CD4-positive, alpha-beta T cell treated with Interleukin-4 for 4 hours (primary cell): Measurements from ENCODE around the gene LTN1.
"Not testable (repeated sequence)": the region's sequence is repeated elsewhere in the genome, so short reads cannot be mapped to it uniquely, and the experiment has no call there.

Experiments used
- DNase-seq: peaks from one replicate; pipeline ENCODE4 v3.0.0-alpha.2; 2020

The LTN1 gene, protein sequence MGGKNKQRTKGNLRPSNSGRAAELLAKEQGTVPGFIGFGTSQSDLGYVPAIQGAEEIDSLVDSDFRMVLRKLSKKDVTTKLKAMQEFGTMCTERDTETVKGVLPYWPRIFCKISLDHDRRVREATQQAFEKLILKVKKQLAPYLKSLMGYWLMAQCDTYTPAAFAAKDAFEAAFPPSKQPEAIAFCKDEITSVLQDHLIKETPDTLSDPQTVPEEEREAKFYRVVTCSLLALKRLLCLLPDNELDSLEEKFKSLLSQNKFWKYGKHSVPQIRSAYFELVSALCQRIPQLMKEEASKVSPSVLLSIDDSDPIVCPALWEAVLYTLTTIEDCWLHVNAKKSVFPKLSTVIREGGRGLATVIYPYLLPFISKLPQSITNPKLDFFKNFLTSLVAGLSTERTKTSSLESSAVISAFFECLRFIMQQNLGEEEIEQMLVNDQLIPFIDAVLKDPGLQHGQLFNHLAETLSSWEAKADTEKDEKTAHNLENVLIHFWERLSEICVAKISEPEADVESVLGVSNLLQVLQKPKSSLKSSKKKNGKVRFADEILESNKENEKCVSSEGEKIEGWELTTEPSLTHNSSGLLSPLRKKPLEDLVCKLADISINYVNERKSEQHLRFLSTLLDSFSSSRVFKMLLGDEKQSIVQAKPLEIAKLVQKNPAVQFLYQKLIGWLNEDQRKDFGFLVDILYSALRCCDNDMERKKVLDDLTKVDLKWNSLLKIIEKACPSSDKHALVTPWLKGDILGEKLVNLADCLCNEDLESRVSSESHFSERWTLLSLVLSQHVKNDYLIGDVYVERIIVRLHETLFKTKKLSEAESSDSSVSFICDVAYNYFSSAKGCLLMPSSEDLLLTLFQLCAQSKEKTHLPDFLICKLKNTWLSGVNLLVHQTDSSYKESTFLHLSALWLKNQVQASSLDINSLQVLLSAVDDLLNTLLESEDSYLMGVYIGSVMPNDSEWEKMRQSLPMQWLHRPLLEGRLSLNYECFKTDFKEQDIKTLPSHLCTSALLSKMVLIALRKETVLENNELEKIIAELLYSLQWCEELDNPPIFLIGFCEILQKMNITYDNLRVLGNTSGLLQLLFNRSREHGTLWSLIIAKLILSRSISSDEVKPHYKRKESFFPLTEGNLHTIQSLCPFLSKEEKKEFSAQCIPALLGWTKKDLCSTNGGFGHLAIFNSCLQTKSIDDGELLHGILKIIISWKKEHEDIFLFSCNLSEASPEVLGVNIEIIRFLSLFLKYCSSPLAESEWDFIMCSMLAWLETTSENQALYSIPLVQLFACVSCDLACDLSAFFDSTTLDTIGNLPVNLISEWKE (N-terminal part only)

GRCh38 chr21:28992526-28993292 lies at the start of gene LTN1:
LTN1 (minus strand) TSS chr21:28992877; CDS start chr21:28992805, 72 bp downstream.
- peak; percentile 99 for DNase-seq

GRCh38 chr21:29034678-29035077 lies 42.0 kb upstream of the LTN1 start:
- no peak for DNase-seq

- DNase-seq = no peak
Observed at GRCh38 chr21:29033871-29034270, 41.2 kb upstream of the LTN1 start.

DNA sequence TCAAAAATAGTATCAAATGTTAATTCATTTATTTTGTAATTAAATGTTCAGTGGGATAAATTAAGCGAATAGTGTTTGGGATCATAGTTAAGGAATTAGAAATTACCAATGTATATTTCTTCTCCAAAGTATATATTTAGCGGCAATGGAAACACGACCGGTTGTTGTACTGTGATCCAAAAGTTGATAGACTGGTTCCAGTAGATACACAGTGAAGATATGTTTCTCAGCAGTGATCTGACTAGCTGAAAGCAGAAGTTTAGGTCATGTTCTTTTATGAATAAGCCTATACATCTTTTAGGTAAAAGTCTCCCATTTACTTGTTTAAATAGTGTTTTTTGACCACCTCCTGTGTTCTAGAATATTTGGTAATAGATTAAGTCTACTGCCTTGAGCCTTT lies 40.6 kb upstream of the LTN1 start:
- DNase-seq = no peak

DNA sequence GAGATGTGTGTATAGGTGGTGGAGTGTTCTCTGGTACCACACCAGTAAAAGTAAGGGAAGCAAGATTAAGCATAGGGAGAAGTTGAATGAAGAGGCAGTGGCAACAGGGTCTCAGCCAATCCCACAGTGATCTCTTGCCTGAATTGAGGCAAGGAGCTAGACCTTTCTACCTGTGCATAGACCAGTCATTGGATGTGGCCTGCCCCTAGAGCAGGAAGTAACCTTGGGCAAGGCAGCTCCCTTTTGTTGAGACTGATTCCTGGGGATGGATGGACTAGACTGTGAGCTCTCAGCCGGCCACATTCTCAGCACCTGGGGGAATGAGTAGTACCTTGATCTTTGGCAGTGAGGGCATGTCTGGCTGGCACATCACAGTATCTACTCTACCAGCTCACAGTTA lies 38.2 kb upstream of the LTN1 start:
- no peak for DNase-seq

DNA sequence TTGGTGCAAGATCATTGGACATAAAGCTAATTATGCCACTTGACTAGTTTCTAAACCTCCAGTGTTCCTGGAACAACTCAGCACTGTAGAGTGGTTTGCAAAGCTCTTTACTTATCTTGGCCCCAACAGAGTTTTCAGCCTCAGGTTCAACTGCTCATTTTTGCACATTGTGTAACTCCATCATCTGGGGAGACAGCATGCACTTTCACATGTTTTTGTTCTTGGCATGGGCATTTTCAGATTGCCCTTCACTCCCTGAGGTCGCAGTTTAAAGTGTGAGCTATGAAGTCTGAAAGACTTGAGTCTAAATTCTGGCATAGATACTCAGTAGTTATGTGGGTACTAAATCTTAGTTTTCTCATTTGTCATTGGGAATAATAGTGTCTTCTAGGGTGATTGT lies 36.8 kb upstream of the LTN1 start:
- DNase-seq = no peak

DNA sequence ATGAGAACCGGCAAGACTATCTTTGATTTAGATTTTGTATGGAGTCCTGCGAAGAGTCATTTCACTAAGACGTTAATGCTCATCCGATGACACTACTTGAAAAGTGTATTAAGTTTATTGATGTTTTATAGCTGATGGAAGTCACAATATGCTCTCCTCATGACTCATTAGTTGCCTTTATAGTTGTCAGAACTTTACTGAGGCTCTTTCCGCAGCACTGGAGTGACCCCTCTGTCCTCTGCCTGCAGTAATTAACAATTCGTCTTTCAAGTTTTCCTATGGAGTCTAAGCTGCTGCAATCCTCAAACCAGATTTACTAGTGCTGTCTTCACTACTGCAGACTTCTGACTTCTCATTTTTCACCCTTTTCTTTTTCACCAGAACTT lies 32.6 kb upstream of the LTN1 start:
- DNase-seq = peak; percentile 28

DNA sequence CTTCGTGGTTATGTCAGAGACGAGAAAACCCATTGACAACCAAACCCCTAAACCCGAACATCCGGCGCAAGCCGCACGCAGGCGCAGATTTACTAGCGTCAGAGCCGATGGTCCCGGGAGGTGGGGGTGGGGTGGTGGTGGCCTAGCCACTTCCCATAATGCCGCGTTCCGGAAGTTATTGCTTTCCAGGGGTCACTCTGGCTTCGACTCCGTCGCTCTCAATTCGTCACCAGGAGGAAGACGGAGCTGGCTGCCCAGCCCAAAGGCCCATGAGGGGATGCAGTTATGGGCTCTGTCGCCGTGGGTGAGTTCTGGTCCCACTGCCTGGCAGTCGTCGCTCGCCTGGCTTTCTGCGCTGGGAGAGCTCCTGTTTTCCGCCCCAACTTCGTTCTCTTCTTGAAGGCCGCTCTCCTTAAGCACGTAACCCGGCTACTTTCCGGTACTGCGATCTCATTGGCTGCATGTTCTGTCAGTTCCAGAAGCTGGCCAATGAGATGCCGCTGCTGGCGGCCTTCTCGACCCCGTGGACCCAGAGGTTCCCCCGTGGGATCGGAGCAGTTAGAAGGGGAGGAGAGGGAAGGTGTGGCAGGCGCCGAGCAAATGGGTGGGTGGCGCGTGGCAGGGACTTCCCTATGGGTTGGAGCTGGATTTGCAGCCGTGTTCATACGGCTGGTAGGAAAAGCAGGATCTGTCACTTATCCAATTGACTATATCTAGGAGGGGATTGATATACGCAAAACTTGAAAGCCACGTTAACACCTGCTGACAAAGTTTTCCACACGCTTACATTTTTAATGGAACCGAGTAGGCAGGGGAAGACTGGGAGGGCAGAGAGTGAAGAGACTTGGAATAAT lies 32.0 kb upstream of the LTN1 start, which contains the start of gene USP16:
Gene USP16, plus strand, starts transcription at position 195 of the 854 bp plus-strand sequence. CDS start 3,246 bp downstream, outside the sequence.
- peak; percentile 99 for DNase-seq

DNA sequence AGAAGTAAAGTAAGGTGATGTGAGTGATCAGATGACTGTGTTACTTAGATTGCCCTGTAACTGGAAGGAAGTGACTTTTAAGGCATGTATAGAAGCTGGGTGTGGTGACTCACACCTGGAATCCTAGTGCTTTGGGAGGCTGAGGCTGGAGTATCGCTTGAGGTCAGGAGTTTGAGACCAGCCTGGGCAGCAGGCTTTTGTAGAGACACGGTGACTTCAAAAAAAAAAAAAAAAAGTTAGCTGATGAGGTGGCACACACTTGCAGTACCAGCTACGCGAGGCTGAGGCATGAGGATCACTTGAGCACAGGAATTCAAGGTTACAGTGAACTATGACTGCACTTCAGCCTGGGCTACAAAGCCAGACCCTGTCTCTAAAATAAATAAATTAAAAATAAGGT lies 29.5 kb upstream of the LTN1 start:
- DNase-seq = peak; percentile 33

GRCh38 chr21:29018540-29018939 lies 25.9 kb upstream of the LTN1 start:
- DNase-seq = no peak

GRCh38 chr21:29017639-29018237 lies 25.1 kb upstream of the LTN1 start:
- no peak for DNase-seq

- DNase-seq = not testable (repeated sequence)
Observed at GRCh38 chr21:29011236-29011635, 18.6 kb upstream of the LTN1 start.

DNA sequence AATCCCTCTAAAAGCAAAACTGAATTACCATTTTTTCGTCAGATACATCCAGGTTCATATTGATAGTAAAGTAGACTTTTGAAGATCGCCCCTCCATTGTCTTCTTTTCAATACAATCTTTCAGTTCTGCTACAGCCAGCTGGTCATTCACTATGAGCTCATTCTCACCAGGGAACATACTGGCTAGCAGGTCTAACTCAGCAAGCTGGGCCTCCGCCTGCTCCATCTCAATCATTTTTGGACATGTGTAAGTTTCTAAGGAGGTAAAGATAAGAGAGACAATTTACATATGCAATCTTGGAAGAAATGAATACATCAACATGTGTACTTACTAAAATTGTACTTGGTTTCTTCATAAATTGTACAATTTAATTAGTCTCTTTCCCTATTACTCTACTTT lies 15.7 kb upstream of the LTN1 start:
- no peak for DNase-seq

DNA sequence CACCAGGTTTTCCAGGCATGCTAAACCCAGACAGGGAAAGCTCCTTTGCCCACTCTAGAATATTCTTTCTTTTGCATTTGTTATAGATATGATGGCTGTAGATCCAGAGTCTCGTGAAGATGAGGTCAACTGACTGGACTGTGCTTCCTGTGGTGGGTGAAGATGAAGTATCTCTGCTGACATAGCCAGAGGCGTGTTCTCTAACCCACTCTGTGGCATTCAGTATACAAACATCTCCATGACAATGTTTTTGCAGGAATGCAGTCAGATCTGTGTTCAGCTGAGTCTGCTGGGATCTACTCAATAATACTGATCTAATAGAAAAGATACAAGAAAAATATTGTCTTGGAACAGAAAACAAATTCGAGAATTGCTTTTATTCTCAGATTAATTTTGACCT lies 15.1 kb upstream of the LTN1 start:
- DNase-seq = no peak

- DNase-seq = no peak
Observed at GRCh38 chr21:29007135-29007534, 14.5 kb upstream of the LTN1 start.

DNA sequence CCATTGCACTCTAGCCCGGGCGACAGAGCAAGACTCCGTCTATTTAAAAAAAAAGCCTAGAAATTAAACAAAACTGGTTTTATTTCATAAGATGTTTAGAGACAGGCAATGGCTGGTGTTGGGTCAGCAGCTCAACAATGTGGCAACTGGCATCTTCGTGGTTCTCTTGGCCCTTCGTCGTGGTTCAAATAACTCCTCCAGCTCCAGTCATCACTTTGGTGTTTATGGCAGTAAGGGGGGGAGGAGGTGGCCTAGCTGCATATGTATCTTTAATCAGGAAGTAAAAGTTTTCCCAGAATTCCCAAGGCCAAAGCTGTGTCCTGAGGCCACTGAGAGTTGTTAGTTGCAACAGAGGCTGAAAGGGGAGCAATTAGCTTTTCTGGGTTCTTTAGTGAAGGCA lies 13.0 kb upstream of the LTN1 start:
- DNase-seq = no peak

DNA sequence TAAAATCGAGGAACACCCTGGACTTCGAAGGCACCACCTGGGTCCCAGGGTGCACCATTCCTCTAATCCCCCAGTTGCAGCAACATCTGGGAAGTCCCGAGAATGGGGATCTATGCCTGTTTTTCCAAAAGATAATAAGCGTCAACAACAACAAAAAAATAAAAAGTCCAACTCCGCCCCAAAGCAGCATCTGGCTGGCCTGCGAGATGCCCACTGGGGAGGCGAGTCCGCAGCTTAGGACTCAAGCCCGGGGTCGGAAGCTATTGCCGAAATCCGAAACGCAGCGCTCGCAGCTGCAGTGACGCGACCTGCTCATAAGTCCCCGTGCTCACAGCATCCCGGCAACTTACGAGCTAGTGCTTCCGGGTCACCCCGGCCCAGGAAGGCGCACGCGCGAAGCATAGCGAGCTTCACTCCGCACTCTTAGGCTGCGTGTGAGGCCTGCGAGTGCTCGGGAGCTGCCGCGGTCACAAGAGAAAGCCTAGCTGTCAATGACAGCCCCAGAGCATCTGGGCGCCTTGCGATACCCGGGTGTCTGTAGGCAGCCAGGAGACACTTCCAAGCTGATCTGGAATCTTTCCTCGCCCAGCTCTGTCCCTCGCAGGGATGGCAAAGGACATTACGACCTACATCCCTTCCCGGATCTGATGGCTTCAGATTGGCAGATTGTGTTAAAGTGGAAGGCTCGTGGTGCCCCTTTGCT lies 9.9 kb upstream of the LTN1 start:
- peak; percentile 97 for DNase-seq

DNA sequence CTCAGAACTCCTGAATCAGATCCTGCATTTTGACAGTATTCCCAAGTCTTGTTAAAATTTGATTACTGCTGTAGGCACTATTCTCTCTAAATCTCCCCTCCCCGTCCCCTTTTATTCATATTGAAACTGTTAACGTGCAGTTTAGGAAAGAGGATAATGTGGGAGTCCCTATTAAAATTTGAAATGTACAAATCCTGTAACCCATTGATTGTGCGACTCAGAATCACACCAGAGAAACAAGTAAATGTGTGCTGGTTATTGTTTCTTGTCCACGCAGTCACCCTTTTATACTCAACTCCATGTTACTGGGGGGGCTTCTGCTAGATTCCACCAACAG lies 584 bp upstream of the LTN1 start:
- DNase-seq = no peak

GRCh38 chr21:28991861-28992525 lies 684 bp downstream of the LTN1 start:
- DNase-seq = no peak

DNA sequence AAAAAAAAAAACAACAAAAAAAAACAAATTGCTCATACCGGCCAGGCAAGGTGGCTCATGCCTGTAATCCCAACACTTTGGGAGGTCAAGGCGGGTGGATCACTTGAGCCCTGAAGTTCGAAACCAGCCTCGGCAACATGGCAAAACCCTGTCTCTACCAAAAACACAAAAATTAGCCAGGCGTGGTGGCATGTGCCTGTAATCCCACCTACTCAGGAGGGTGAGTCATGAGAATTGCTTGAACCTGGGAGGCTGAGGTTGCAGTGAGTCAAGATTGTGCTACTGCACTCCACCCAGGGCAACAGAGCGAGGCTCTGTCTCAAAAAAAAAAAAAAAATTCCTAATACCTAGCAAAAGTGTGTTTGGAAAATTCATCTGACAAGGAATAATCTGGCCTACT lies 4.5 kb downstream of the LTN1 start:
- DNase-seq = peak; percentile 12
